ELF-1 (cell line): ENCODE measurements around the gene NOP14.
"Not testable (repeated sequence)": the region's sequence is repeated elsewhere in the genome, so short reads cannot be mapped to it uniquely, and the experiment has no call there.

Experiments
- DNase-seq: peaks from one replicate; pipeline ENCODE4 v3.0.0-alpha.2; 2016; ENCODE audit warnings: low read depth, low spot score

NOP14 gene

DNA sequence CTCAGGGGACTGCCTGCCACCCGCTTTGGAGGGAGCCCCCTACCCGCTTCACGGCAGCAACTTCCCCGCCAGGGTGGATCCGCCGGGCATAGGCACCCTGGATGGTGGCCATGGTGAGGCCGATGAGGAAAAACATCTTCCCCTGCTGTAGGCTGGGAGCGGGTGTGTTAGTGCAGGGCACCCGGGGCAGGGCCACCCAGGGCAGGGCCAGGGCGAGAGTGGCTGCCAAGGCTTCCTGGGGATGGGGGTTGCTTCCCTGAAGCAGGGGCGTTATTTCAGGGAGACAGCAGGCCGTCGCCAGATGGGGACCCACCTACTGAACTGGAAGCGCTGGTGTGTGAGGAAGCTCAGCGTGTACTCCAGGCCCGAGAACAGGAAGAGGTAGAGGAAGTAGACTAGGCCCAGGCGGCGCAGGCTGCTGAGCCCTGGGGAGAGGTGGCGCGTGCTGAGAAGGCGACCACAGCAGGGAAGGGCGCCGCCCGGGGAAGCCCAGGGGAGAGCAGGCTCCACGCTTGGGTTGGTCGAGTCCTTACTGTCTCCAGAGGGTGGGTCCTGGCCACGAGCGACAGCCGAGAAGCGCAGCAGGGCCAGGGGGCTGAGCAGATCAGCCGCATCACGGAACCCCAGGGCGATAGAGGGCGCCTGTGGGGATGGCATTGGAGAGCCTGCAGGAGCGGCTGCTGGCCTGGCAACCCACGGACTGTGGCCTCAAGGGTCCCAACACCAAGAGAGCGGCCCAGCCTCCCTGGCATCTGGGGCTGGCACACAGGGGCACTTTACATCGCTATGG is 31.5 kb downstream of the NOP14 start:
- no peak for DNase-seq

DNA sequence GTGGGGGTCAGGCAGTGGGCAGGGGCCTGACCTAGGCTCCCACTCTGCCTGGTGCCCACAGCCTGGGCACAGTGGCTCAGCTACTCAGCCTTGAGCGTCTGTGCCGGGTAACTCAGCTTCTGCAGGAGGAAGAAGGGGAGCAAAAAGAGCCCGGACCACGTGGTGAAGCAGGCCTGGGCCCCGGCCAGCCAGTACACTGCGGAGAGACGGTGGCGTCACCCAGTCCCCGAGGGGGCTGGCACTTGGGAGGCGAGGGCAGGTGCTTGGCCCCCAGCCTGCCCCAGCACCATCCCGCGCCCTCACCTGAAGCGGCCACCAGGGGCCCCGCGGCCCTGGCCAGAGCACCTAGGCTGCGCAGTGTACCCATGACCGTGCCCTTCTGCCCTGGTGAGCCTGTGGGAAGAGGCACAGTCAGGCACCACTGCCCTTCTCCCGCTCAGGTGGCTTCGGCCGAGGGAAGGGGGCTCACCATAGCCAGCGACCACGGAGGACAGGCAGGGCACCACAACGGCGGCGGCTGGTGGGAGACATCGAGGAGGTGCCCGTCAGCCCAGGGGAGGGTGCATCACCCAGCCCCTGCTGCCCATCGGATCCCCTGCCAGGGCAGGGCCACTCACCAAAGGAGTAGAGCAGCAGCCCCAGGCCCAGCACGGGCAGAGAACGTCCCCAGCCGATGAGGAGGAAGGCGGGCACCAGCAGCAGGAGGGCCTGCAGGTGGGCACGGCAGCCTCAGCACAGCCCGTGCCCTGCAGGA is 32.3 kb downstream of the NOP14 start:
- no peak for DNase-seq

DNA sequence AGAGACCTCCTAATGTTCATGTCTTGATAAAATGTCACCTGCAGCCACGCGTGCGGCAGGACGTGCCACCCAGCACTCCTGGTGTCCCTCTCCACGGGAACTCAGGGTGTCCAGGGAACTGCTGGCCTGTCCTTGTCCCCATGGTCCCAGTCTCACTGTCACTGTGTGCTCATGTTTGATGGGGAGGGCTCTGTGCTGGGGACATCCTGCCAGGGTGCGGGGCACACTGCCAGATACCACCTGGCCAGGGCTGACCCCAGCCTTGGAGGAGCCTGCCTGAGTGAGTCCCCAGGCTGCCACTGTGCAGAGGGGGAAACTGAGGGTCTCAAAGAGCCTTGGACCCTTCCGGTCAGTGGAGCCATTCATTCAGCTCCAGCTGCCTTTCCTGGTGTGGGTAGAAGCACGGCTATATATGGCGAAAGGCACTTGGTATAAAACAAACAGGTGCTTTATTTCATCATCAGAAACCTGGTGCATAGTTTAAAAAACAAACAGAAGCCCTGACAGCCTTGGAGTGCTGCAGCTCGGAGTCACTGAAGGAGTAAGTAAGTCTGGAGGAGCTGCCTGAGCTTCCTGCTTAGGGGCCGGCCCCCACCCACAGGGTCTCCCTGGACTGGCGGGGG is 33.0 kb downstream of the NOP14 start:
- no peak for DNase-seq

DNA sequence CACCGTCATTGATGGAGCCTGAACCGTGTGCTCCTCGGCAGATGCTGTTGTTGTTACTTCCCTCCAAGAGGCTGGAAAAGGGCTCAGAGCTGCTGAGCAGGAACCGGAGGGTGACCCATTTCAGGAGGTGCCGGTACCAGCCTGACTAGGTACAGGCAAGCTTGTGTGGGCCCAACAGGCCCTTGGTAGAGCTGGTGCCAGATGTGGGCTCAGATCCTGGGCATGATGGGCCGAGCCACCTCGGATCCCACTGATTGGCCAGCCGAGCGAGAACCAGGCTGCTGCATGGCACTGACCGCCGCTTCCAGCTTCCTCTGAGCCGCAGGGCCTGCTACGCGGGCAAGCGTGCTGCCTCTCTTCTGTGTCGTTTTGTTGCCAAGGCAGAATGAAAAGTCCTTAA is 33.7 kb downstream of the NOP14 start:
- DNase-seq, result no peak

DNA sequence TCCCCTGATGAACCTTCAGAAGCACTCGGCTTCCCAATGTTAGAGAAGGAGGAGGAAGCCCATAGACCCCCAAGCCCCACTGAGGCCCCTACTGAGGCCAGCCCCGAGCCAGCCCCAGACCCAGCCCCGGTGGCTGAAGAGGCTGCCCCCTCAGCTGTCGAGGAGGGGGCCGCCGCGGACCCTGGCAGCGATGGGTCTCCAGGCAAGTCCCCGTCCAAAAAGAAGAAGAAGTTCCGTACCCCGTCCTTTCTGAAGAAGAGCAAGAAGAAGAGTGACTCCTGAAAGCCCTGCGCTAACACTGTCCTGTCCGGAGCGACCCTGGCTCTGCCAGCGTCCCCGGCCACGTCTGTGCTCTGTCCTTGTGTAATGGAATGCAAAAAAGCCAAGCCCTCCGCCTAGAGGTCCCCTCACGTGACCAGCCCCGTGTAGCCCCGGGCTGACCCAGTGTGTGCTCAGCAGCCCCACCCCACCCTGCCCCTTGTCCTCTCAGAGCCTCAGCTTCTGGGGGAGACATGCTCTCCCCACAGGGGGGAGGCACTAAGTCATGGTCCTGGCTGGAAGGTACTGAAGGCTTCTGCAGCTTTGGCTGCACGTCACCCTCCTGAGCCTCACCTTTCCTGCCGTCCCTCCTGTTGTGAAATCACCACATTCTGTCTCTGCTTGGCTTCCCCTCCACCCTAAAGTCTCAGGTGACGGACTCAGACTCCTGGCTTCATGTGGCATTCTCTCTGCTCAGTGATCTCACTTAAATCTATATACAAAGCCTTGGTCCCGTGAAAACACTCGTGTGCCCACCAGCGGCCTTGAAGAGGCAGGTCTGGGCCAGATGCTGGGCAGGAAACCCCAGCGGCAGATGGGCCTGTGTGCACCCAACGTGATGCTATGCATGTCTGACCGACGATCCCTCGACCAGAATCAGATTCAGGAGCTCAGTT is 34.7 kb downstream of the NOP14 start:
- peak; percentile 81 for DNase-seq

DNA sequence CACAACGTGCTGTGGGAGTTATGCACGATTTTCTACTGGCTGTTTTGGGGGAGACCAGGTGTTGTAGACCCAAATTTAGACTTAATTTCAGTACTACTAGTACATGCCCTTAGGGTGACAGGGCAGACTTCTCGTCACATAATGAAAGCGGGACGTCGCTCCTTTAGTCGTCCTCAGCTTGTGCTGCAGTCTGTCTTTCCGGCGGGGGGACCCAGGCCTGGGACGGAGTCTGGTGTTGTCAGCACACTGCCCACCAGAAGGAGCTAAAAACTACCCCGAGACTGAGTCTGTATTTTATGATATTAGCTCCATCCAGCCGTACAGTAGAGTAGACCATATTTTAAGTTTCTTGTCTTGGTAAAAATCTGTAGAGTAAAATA is 35.5 kb downstream of the NOP14 start:
- no peak for DNase-seq

DNA sequence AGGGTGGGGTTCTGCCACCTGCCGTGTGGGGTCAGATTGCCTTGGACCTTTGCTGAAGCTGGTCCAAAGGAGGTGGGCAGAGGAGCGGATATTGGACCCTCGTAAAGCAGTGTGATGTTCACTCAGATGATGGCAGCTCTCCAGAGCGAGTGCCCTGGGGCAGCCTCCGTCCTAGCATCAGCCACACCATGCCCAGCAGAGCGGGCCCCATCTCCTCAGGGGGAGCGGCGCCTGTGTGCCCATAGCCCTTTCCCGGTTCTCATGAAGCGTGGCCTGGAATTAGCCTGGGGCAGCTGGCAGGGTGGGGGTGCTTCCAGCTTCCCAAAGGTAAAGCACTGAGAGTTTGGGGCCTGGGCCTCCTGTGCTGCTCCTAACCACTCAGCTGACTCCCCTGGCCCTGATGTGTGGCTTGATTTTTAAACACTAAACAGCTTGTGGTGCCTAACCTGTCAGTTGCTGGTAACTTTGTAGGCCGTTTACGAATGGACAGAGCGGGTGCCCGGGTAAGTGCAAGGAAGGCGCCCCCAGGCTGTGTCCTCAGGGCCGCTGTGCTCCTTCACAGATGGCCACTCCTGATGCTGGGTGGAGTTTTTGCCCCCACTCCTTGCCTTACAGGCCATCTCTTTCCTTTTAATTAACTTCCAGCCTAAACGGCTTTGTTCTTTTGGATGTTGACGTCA is 36.0 kb downstream of the NOP14 start:
- DNase-seq, result no peak

DNA sequence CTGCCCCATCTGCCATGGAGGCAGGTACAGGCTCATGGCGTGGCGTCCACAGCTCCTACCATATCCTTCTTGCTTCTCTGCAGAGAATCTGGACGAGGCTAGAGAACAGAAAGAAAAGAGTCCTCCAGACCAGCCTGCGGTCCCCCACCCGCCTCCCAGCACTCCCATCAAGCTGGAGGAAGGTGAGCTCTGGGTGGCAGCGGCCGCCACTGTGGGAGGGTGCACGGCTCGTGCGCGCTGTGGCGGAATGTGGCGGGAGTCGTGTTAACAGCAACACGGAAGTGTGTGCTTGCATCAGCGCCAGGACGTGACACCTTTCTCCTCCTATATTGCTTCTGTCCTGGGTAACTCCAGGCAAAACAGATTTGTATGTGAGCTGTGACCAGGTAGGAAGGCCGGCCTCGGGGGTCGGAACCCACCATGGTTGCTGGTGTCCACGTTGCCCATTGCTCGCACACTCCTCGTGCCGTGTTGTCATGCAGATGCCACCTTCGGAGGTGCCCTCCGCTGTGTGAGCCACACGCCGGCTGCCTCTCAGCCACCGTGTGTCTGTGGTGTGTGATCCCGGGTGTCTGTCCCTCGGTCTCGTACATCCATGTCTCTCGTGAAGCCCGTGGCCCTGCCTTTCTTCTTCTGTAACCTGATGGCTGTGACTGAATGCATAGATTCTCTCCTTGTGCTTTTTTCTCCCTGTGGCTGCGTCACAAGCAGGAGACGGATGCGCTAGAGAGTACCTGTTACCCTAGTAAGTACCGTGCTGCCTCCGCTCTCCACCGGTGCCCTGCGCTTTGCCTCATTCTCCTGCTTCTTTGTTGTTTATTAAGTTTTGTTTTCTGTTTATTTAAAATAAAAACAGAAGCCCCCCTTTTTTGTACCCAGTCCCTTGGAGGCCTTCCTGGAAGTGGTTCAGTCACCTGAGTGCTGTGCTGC is 37.0 kb downstream of the NOP14 start:
- DNase-seq, result no peak

DNA sequence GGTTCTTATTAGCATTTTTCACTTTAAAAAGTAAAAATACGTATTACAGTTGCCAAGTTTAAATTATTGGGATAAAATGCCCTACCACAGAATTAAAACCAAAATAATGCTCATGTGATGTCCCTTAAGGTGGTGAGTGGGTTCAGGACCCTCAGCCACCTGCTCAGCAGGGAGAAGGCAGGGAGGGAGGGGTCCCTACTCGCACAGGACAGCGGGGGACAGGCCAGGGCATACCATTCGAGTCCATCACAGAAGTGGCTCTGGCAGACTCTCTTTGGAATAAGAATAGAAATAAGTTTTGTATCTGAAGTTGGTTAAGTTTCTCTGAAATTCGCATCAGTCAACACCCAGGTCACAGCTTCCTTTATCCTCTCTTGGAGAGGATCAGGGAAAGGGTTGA is 37.7 kb downstream of the NOP14 start:
- DNase-seq, result no peak

DNA sequence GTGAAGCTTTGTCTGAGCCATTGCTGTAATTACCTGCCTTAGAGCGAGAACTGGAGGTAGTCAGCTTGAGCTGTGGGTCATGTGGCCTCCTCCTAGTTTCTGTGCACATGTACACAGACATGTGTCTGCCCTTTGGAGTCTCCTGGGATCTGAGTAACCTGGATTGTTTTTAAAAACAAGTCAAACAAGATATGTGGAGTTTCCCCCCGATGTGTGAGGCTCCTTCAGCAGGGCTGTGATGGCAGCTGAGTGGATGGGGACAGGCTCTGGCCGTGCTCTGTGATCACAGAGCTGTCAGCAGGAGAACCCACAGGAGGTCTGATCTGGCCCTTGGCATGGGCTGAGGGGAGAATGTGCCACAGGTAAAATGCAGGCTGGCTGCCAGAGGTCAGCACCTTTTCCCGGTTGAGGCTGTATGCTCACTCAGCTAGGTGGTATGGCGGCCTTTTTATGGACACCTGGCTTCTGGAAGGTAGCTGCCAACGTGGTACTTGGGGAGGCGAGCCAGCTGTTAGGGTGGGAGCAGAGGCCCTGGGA is 38.4 kb downstream of the NOP14 start:
- peak; percentile 37 for DNase-seq

DNA sequence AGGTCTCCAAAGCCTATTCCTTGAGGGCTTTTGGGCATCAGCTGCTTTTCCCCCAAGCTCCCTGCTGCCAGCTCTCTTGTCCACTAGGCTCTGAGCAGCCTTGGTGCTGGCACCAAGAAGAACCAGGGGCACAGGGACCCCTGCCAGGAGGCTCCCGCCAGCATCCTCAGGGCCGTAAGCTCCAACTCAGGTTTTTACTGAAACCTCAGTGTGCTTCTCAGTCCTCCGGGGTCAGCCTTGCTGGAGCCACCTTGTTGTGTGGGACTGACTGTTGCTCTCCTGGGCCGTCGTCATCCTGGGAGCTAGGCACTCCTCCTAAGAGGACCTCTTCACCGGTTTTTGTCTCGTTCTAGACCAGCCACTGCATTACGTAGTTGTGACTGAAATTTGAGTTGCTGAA is 38.9 kb downstream of the NOP14 start:
- no peak for DNase-seq

DNA sequence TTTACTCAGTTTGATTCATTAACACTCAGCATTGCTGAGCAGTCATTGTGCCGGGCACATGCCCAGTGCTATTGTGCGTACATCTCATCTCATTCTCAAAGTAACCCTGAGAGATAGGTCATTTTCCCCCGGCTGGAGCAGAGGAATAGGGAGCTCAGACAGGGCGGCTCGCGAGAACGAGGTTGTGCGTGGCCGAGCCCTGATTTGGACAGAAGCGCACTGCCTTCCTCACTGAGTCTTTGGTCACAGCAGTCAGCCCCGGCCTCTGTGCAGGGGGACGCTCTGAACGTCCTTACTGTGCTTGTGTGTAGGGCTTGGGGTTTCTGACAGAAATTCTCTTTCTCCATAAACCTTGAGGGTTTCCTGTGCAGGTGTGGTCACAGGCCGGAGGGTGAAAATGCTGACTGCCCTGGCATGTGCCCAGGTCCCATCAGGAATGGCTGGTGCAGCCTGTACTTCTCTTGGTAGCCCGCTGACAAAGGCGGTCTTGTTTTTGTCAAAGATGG is 39.5 kb downstream of the NOP14 start:
- no peak for DNase-seq

DNA sequence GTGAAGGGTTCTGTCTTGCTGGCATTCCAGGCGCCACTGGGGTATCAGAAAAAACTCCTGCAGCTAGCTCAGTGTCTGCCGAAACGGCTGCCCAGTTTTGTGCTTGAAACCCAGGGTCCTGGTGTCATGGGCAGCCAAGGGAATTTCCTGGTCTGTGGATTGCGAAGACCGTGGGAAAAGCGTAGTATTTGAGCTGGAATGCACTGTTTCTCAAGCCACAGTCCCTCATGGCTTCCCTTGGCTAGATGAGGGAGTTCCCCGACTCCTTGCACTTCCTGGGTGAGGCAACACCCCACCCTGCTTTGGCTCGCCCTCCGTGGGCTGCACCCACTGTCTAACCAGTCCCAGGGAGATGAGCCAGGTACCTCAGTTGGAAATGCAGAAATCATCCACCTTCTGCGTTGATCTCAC is 40.1 kb downstream of the NOP14 start:
- peak; percentile 48 for DNase-seq

DNA sequence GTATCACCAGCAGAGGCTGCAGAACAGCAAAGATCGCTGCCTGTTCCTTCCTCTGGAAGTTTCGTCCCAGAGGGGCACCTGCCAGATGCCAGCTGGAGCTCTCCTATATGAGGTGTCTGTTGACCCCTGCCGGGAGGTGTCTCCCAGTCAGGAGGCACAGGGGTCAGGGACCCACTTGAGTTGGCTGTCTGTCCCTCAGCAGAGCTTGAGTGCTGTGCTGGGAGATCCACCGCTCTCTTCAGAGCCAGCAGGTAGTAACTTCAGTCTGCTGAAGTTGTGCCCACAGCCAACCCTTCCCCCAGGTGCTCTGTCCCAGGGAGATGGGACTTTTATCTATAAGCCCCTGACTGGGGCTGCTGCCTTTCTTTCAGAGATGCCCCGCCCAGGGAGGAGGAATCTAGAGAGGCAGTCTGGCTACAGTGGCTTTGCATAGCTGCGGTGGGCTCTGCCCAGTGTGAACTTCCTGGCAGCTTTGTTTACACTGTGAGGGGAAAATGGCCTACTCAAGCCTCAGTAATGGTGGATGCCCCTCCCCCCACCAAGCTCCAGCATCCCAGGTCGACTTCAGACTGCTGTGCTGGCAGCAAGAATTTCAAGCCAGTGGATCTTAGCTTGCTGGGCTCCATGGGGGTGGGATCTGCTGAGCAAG is 40.6 kb downstream of the NOP14 start:
- peak; percentile 93 for DNase-seq

DNA sequence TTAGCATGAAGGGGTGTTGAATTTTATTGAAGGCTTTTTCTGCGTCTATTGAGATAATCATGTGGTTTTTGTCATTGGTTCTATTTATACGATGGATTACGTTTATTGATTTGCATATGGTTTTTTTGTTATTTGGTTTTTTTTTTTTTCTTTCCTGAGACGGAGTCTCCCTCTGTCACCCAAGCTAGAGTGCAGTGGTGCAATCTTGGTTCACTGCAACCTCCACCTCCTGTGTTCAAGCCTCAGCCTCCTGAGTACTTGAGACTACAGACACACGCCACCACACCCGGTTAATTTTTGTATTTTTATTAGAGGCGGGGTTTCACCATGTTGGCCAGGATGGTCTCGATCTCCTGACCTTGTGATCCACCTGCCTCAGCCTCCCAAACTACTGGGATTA is 44.5 kb downstream of the NOP14 start:
- DNase-seq, result not testable (repeated sequence)

DNA sequence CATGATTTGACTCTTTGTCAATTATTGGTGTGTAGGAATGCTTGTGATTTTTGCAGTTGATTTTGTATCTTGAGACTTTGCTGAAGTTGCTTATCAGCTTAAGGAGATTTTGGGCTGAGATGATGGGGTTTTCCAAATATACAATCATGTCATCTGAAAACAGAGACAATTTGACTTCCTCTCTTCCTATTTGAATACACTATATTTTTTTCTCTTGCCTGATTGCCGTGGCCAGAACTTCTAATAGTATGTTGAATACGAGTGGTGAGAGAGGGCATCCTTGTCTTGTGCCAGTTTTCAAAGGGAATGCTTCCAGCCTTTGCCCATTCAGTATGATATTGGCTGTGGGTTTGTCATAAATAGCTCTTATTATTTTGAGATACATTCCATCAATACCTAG is 44.9 kb downstream of the NOP14 start:
- not testable (repeated sequence) for DNase-seq

DNA sequence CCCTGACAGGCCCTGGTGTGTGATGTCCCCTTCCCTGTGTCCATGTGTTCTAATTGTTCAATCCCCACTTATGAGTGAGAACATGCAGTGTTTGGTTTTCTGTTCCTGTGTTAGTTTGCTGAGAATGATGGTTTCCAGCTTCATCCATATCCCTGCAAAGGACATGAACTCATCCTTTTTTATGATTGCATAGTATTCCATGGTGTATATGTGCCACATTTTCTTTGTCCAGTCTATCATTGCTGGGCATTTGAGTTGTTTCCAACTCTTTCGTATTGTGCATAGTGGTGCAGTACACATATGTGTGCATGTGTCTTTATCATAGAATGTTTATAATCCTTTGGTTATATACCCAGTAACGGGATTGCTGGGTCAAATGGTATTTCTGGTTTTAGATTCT is 46.5 kb downstream of the NOP14 start:
- not testable (repeated sequence) for DNase-seq

DNA sequence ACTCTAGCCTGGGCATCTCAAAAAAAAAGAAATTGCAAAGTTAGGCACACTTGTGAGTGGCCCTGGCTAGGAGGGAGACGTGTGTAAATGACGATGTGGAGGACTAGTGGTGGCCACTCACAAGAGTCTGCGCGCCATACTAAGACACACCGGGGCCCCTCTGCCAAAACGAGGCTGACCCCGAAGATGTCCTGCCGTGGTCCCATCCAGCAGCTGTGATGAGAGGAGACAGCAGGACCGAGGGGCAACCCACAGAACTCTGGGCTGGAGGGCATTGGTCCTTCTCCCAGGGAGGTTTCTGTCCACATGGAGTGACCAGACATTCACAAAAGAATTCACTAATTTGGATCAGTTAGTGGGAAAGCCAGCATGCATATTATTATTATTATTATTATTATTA is 47.4 kb downstream of the NOP14 start:
- DNase-seq, result no peak
